GM18499 (cell line): ENCODE data around the gene ZNF524.

ENCODE experiments used
- ATAC-seq: cut with Tn5 transposase; IDR thresholded peaks from one replicate; pipeline ENCODE4 v1.9.1; 2021; ENCODE audit warnings: moderate number of reproducible peaks; ENCODE audit not compliant: insufficient read depth, unreplicated experiment

Gene ZNF524

GRCh38 chr19:55616395-55616875, 16.3 kb downstream of the ZNF524 start:
- no peak for ATAC-seq

- no peak for ATAC-seq
Measured at GRCh38 chr19:55617426-55617825, 17.3 kb downstream of the ZNF524 start.

- ATAC-seq, result no peak
Measured at GRCh38 chr19:55618426-55618825, 18.3 kb downstream of the ZNF524 start.

- ATAC-seq, result no peak
Measured at GRCh38 chr19:55619286-55619685, 19.2 kb downstream of the ZNF524 start.

GRCh38 chr19:55620410-55621204, 20.5 kb downstream of the ZNF524 start:
- no peak for ATAC-seq

- ATAC-seq, result no peak
Measured at GRCh38 chr19:55621205-55621672, 21.2 kb downstream of the ZNF524 start.

GRCh38 chr19:55621673-55622231, 21.7 kb downstream of the ZNF524 start:
- ATAC-seq, result no peak

- no peak for ATAC-seq
Measured at GRCh38 chr19:55622242-55622969, 22.3 kb downstream of the ZNF524 start.

GRCh38 chr19:55623130-55623529, 23.0 kb downstream of the ZNF524 start:
- ATAC-seq, result no peak

- ATAC-seq, result no peak
Measured at GRCh38 chr19:55623561-55623960, 23.5 kb downstream of the ZNF524 start.

- ATAC-seq, result no peak
Measured at GRCh38 chr19:55624109-55625003, 24.3 kb downstream of the ZNF524 start, which contains the start of gene ZNF784. TSS of gene ZNF784 (minus strand) at chr19:55624566. CDS start at chr19:55624561, 5 bp downstream.

GRCh38 chr19:55625004-55625326, 24.9 kb downstream of the ZNF524 start:
- ATAC-seq, result no peak

- ATAC-seq, result no peak
Measured at GRCh38 chr19:55626350-55626749, 26.3 kb downstream of the ZNF524 start.

- no peak for ATAC-seq
Measured at GRCh38 chr19:55632463-55632834, 32.4 kb downstream of the ZNF524 start.

- ATAC-seq, result no peak
Measured at GRCh38 chr19:55633861-55634260, 33.8 kb downstream of the ZNF524 start.

- ATAC-seq, result no peak
Measured at GRCh38 chr19:55635334-55635717, 35.2 kb downstream of the ZNF524 start.

GRCh38 chr19:55635856-55636440, 35.9 kb downstream of the ZNF524 start:
- ATAC-seq, result no peak

- ATAC-seq, result no peak
Measured at GRCh38 chr19:55636723-55637122, 36.6 kb downstream of the ZNF524 start.

GRCh38 chr19:55637534-55637933, 37.4 kb downstream of the ZNF524 start:
- no peak for ATAC-seq

GRCh38 chr19:55638864-55639359, 38.8 kb downstream of the ZNF524 start:
- ATAC-seq, result no peak
